Measurements from ENCODE around the gene HMCES. TPM values are rescaled to one million over a fixed set of nuclear protein-coding genes. Genes with fewer than 3 reads are reported as not detected.

HMCES gene
- total RNA-seq, 6 experiments from 2014 or later = 17.4 to 36.9 (median 20.1) TPM

DNA sequence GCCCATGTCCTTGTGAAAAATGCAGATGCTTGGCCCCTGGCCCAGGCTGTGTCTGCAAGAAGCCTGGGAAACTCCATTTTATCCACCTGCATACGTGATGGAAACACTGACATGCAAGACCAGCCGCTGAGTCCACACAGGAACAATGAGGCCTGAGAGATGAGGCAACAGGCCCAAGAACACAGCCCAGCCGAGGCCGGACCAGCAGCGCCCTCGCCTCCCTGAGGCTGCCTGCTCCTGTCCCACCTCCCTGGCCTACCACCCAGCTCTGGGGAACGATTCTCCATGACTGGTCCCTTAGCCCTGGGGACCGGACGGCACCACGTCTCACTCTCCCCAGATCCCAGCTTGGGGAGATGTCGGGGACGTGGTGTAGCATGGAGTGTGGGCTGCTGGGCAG lies 47.5 kb downstream of the HMCES start:
- DNase-seq = no peak
- ATAC-seq = no peak
- Histone ChIP-seq H3K27me3 (no peaks in the 10 kb centered on the region), H3K27ac (no peak overlapping the region), H3K4me1 (no peaks in the 10 kb centered on the region), H3K4me3 (no peak overlapping the region), H3K9me3 (no peaks in the 10 kb centered on the region), H3K36me3 (no peaks in the 10 kb centered on the region)
- intact Hi-C loops (cut with DNase I) = no loop called here
- WGBS (ENCODE audit: insufficient coverage, low coverage, low lambda C conversion rate, missing lambda C conversion rate) = 60% methylated on average over 1 of the region's 12 CpGs
- TF ChIP-seq POLR2A (IDR thresholded peaks at IDR 0.05) = no peak
- TF ChIP-seq, protein P1, sequence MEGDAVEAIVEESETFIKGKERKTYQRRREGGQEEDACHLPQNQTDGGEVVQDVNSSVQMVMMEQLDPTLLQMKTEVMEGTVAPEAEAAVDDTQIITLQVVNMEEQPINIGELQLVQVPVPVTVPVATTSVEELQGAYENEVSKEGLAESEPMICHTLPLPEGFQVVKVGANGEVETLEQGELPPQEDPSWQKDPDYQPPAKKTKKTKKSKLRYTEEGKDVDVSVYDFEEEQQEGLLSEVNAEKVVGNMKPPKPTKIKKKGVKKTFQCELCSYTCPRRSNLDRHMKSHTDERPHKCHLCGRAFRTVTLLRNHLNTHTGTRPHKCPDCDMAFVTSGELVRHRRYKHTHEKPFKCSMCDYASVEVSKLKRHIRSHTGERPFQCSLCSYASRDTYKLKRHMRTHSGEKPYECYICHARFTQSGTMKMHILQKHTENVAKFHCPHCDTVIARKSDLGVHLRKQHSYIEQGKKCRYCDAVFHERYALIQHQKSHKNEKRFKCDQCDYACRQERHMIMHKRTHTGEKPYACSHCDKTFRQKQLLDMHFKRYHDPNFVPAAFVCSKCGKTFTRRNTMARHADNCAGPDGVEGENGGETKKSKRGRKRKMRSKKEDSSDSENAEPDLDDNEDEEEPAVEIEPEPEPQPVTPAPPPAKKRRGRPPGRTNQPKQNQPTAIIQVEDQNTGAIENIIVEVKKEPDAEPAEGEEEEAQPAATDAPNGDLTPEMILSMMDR (IDR thresholded peaks at IDR 0.05) = no peak

DNA sequence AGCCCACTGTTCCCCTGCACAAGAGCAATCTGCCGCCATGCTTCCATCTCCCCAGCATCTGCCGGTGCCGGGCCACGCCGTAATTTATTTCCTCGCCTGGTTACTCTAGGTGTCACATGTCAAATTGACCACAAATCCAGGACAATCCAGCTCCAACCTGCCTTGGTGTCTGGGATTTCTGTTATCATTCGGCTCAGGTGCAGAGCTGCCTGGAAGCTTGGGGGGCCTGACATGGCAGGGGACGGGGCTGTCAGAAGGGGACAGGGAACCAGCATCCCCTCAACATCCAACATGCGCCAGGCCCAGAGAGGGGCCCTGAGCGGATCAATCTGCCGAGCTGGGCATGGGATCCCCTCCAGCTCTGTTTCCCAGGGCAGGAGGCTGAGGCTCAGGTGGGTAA lies 47.9 kb downstream of the HMCES start:
- Histone ChIP-seq H3K36me3 (no peaks in the 10 kb centered on the region), H3K4me3 (no peak overlapping the region), H3K9me3 (no peaks in the 10 kb centered on the region), H3K27ac (no peak overlapping the region), H3K4me1 (no peaks in the 10 kb centered on the region), H3K27me3 (no peaks in the 10 kb centered on the region)
- 83% methylated on average over 7 of the region's 11 CpGs for WGBS (ENCODE audit: insufficient coverage, low coverage, low lambda C conversion rate, missing lambda C conversion rate)
- ATAC-seq (no peak), DNase-seq (no peak)
- intact Hi-C loops (cut with DNase I) = no loop called here
- TF ChIP-seq POLR2A (IDR thresholded peaks at IDR 0.05) = no peak
- TF ChIP-seq, protein P1 (IDR thresholded peaks at IDR 0.05) = no peak

DNA sequence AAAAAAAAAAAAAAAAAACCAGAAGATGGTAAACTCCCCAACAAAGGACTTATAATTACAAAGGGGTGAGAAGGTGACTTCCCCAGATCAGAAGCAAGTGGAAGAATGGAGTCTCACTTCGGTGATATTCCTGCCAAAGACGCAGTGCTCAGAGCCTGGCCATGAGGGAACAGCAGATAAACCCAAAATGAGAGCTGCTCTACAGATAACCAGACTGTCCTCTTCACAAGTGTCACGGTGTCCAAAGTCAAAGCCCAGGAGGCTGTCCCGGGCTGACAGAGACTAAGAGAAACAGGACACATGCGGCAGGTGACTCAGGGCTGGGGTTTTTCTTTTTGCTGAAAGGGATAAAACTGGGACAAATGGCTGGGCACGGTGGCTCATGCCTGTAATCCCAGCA lies 48.8 kb downstream of the HMCES start:
- DNase-seq = no peak
- Histone ChIP-seq H3K36me3 (no peaks in the 10 kb centered on the region), H3K9me3 (no peaks in the 10 kb centered on the region), H3K4me3 (no peak overlapping the region), H3K4me1 (no peaks in the 10 kb centered on the region), H3K27me3 (no peaks in the 10 kb centered on the region), H3K27ac (no peak overlapping the region)
- WGBS (ENCODE audit: insufficient coverage, low coverage, low lambda C conversion rate, missing lambda C conversion rate) = 91% methylated on average over 3 of the region's 6 CpGs
- no peak for TF ChIP-seq POLR2A (IDR thresholded peaks at IDR 0.05)
- TF ChIP-seq, protein P1 (IDR thresholded peaks at IDR 0.05) = no peak
- no peak for ATAC-seq
- intact Hi-C loops (cut with DNase I) = no loop called here

DNA sequence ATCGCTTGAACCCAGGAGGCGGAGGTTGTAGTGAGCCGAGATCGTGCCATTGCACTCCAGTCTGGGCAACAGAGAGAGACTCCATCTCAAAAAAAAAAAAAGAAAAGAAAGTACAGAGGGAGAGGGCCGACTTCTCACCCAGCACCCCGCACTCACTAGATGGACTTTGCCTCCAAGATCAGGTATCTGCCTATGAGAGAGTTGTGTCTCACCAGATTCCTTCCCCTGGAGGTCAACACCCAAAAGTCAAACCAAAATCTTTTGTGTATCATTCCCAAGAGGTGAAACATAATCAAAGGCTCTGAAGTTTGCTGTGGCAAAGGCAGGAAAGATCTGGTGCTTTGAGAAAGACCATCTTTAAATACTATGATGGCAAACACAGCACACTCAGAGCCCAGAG lies 51.2 kb downstream of the HMCES start:
- no peak overlapping the region for H3K4me3 ChIP-seq
- ATAC-seq = no peak
- no peaks in the 10 kb centered on the region for H3K9me3 ChIP-seq
- no peaks in the 10 kb centered on the region for H3K4me1 ChIP-seq
- DNase-seq = no peak
- WGBS (ENCODE audit: insufficient coverage, low coverage, low lambda C conversion rate, missing lambda C conversion rate) = 86% methylated on average over 6 of the region's 6 CpGs
- TF ChIP-seq, protein P1 (IDR thresholded peaks at IDR 0.05) = no peak
- TF ChIP-seq POLR2A (IDR thresholded peaks at IDR 0.05) = no peak
- no peaks in the 10 kb centered on the region for H3K27me3 ChIP-seq
- intact Hi-C loops (cut with DNase I) = no loop called here
- H3K27ac ChIP-seq = no peak overlapping the region
- no peaks in the 10 kb centered on the region for H3K36me3 ChIP-seq

DNA sequence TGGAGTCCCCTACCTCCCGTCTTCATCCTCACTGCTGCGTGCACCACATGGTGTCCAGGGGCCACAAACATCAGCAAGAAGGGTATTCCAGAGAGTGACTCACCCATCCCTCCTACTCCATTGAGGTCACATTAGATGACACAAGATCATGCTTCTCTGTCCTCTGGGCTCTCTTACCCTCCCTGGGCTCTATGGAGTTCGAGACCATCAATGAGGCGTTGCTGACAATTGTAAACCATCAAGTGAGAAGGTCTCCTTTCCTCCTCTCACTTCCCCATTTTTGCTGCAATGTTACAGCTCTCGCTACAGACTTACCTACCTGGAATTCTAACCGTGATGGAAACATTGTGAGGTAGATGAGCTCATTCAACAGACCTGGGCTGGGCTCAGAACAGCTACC lies 51.7 kb downstream of the HMCES start:
- TF ChIP-seq, protein P1 (IDR thresholded peaks at IDR 0.05) = no peak
- no peak for TF ChIP-seq POLR2A (IDR thresholded peaks at IDR 0.05)
- DNase-seq (no peak), ATAC-seq (no peak)
- no peaks in the 10 kb centered on the region for H3K9me3 ChIP-seq
- H3K4me1 ChIP-seq = no peaks in the 10 kb centered on the region
- no peak overlapping the region for H3K4me3 ChIP-seq
- no peak overlapping the region for H3K27ac ChIP-seq
- intact Hi-C loops (cut with DNase I) = no loop called here
- H3K27me3 ChIP-seq = no peaks in the 10 kb centered on the region
- H3K36me3 ChIP-seq = no peaks in the 10 kb centered on the region
- WGBS (ENCODE audit: insufficient coverage, low coverage, low lambda C conversion rate, missing lambda C conversion rate) = 83% methylated on average over 6 of the region's 6 CpGs

All from right lobe of liver (tissue), 6 donors.